Astrocyte (in vitro differentiated cells and primary cell): ENCODE results near the gene PLCD3.

Source experiments
- EZH2 ChIP-seq: IDR thresholded peaks from 2 replicates; pipeline ENCODE4 v1.6.1; 2012; ENCODE audit warnings: mild to moderate bottlenecking, low read length, inconsistent platforms; ENCODE audit not compliant: insufficient read depth
- TF ChIP-seq, protein P1 (sequence below): IDR thresholded peaks from 2 replicates; pipeline ENCODE4 v1.5.1; 2011; ENCODE audit warnings: low read depth, mild to moderate bottlenecking, inconsistent platforms, low read length, moderate library complexity; ENCODE audit not compliant: insufficient read depth

DNA sequence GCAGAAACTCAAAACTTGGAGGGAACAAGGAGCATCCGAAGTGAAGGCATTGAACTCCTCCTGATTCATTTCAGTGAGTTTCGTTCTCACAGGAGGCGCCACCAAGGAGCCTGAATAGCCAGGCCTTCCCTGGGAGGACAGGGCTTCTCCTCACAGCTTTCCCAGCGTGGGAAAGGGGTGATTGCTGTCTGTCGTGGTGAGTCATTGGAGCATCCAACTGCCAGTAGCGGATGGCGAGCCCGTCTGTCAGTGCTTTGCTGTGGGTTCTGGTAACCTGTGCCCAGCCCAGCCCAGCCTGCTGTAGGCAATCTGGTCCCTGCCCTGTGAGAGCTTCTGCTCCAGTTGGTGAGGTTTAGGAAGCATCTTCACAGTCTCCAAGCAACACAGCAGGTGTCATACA, 28.3 kb downstream of the PLCD3 start:
- TF ChIP-seq, protein P1, sequence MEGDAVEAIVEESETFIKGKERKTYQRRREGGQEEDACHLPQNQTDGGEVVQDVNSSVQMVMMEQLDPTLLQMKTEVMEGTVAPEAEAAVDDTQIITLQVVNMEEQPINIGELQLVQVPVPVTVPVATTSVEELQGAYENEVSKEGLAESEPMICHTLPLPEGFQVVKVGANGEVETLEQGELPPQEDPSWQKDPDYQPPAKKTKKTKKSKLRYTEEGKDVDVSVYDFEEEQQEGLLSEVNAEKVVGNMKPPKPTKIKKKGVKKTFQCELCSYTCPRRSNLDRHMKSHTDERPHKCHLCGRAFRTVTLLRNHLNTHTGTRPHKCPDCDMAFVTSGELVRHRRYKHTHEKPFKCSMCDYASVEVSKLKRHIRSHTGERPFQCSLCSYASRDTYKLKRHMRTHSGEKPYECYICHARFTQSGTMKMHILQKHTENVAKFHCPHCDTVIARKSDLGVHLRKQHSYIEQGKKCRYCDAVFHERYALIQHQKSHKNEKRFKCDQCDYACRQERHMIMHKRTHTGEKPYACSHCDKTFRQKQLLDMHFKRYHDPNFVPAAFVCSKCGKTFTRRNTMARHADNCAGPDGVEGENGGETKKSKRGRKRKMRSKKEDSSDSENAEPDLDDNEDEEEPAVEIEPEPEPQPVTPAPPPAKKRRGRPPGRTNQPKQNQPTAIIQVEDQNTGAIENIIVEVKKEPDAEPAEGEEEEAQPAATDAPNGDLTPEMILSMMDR = no peak
- TF ChIP-seq EZH2 = no peak
